Measurements from ENCODE around the gene TAS1R2.

DNA sequence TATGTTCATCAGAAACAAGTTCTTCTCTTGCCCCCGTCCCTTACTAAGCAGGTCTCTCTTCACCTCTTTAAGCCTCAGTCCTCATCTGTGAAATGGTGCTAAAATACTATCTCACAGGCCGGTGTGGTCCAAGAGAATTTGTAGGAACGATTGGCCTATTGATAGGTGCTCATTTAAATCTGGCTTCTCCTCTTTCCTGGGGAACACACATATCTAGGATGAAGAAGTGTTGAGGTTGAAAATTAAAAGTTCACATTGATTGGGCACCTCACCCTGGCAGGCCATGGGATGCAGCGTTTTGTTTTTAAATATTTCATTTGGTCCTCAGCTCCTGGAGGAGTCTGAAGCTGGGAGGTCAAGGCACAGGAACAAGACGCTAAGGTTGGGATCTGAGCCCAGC, 8.9 kb upstream of the TAS1R2 start:
- TF ChIP-seq, protein P1, sequence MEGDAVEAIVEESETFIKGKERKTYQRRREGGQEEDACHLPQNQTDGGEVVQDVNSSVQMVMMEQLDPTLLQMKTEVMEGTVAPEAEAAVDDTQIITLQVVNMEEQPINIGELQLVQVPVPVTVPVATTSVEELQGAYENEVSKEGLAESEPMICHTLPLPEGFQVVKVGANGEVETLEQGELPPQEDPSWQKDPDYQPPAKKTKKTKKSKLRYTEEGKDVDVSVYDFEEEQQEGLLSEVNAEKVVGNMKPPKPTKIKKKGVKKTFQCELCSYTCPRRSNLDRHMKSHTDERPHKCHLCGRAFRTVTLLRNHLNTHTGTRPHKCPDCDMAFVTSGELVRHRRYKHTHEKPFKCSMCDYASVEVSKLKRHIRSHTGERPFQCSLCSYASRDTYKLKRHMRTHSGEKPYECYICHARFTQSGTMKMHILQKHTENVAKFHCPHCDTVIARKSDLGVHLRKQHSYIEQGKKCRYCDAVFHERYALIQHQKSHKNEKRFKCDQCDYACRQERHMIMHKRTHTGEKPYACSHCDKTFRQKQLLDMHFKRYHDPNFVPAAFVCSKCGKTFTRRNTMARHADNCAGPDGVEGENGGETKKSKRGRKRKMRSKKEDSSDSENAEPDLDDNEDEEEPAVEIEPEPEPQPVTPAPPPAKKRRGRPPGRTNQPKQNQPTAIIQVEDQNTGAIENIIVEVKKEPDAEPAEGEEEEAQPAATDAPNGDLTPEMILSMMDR (IDR thresholded peaks at IDR 0.05) = no peak
- TF ChIP-seq POLR2A (IDR thresholded peaks at IDR 0.05) = no peak

Data from adrenal gland (tissue), 5 donors.